Fibroblast of lung (primary cell): ENCODE measurements around the gene CALML4. TPM values are rescaled to one million over a fixed set of nuclear protein-coding genes. Genes with fewer than 3 reads are reported as not detected.
A peak's percentile ranks its signal among the peaks of the same experiment; 100 is the strongest.

Source experiments
- DNase-seq, 2 donors: peaks; one replicate each; pipeline versions ENCODE4 v3.0.0 to v3.0.0-alpha.2; 2010; ENCODE audit warnings: low read depth in 2 of 2
- H2AFZ ChIP-seq: 2 replicates; pipeline ENCODE4 v1.5.1; 2012; ENCODE audit warnings: low read length, control low read depth, inconsistent platforms
- H3K27ac ChIP-seq: 2 replicates; pipeline ENCODE4 v1.5.1; 2011; ENCODE audit warnings: low read length, control low read depth; ENCODE audit not compliant: insufficient read depth
- H3K27me3 ChIP-seq: 2 replicates; pipeline ENCODE4 v1.5.1; 2011; ENCODE audit warnings: mild to moderate bottlenecking, low read length; ENCODE audit not compliant: control insufficient read depth, insufficient read depth
- H3K36me3 ChIP-seq: 2 replicates; pipeline ENCODE4 v1.5.1; 2011; ENCODE audit warnings: low read length; ENCODE audit not compliant: control insufficient read depth, insufficient read depth
- H3K4me1 ChIP-seq: 2 replicates; pipeline ENCODE4 v1.5.1; 2011; ENCODE audit warnings: low read length; ENCODE audit not compliant: control insufficient read depth, insufficient read depth; ENCODE audit errors: extremely low read depth
- H3K4me2 ChIP-seq: 2 replicates; pipeline ENCODE4 v1.5.1; 2011; ENCODE audit warnings: low read length, control low read depth; ENCODE audit not compliant: insufficient read depth; ENCODE audit errors: extremely low read depth
- H3K4me3 ChIP-seq, 4 experiments: fragments of 200-600 bp in 1 of 4; sonication (generic) in 1 of 4; replicated peaks in 1 of 4; 2 replicates each; pipeline ENCODE4 v1.5.1; 2011 to 2016; ENCODE audit warnings: low read length in 4 of 4, low read depth in 3 of 4, mild to moderate bottlenecking in 3 of 4, control low read depth in 2 of 4, inconsistent platforms in 1 of 4, mixed read lengths in 1 of 4; ENCODE audit not compliant: insufficient read depth in 1 of 4; ENCODE audit errors: control extremely low read depth in 1 of 4
- H3K79me2 ChIP-seq: 2 replicates; pipeline ENCODE4 v1.5.1; 2012; ENCODE audit warnings: mild to moderate bottlenecking, low read length, inconsistent platforms; ENCODE audit not compliant: control insufficient read depth, insufficient read depth
- H3K9ac ChIP-seq: 2 replicates; pipeline ENCODE4 v1.5.1; 2011; ENCODE audit warnings: mild to moderate bottlenecking, low read length, control low read depth; ENCODE audit not compliant: insufficient read depth
- H3K9me3 ChIP-seq: 2 replicates; pipeline ENCODE4 v1.5.1; 2012; ENCODE audit warnings: low read depth, low read length; ENCODE audit not compliant: control insufficient read depth, insufficient read depth
- H4K20me1 ChIP-seq: 2 replicates; pipeline ENCODE4 v1.5.1; 2011; ENCODE audit warnings: low read length; ENCODE audit not compliant: control insufficient read depth, insufficient read depth; ENCODE audit errors: extremely low read depth
- EZH2 ChIP-seq: IDR thresholded peaks from 2 replicates; pipeline ENCODE4 v1.5.1; 2012; ENCODE audit warnings: low read length, control low read depth, mild to moderate bottlenecking; ENCODE audit errors: missing control alignments
- polyA plus RNA-seq, 2 donors: library from polyadenylated mRNA; depleted of rRNA in 1 of 2; stranded (reverse) in 1 of 2; unstranded in 1 of 2; fragments of >200 nt; gene quantifications; 2 replicates each; pipeline ENCODE4 v1.2.1, GENCODE V29; 2011 to 2012; ENCODE audit warnings: missing spikeins in 1 of 2
- total RNA-seq: library from RNA; depleted of rRNA; stranded (reverse); fragments of >200 nt; gene quantifications from 2 replicates; pipeline ENCODE4 v1.2.1, GENCODE V29; 2014
- TF ChIP-seq, protein P1 (sequence below), 2 donors: IDR thresholded peaks in 1 of 2; conservative IDR thresholded peaks in 1 of 2; 1 replicate in 1 of 2; 2 replicates in 1 of 2; pipeline ENCODE4 v1.5.1; 2011 to 2012; ENCODE audit warnings: low read length in 2 of 2, control low read depth in 1 of 2, inconsistent platforms in 1 of 2, low read depth in 1 of 2, mild to moderate bottlenecking in 1 of 2

CALML4 gene
- total and polyA plus RNA-seq, 2 donors (not counting 1 experiment from before 2014, with no cell fraction given): 1.8 to 2.0 TPM

DNA sequence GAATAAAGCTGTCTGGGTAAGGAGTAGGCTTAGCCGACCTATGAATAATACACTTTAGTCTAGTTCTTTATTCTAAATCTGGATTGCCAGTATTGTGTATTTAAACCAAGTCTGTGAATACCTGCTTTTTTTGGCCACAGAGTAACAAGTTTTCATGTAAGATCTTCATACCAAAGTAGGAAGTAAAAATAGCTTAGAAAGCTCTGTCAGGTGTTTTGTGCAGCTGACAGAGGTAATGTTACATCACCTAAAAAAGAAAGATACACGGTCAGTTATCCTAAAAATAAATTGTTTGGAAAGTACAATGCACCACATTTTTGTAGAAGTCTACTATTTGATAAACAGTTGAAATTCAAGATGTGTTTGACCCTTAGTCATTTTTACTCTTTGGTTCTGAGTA lies 16.5 kb downstream of the CALML4 start:
- no peak overlapping the region for H3K27ac ChIP-seq
- H3K36me3 ChIP-seq: peaks cover 6% of the 10 kb centered on the region
- peaks cover 7% of the 10 kb centered on the region for H3K4me1 ChIP-seq
- no peak overlapping the region for H2AFZ ChIP-seq
- H3K9me3 ChIP-seq: no peaks in the 10 kb centered on the region
- H3K4me2 ChIP-seq: no peak overlapping the region
- H3K9ac ChIP-seq: no peak overlapping the region
- H3K79me2 ChIP-seq: no peaks in the 10 kb centered on the region
- H3K27me3 ChIP-seq: no peaks in the 10 kb centered on the region
- no peak for DNase-seq
- TF ChIP-seq, protein P1, sequence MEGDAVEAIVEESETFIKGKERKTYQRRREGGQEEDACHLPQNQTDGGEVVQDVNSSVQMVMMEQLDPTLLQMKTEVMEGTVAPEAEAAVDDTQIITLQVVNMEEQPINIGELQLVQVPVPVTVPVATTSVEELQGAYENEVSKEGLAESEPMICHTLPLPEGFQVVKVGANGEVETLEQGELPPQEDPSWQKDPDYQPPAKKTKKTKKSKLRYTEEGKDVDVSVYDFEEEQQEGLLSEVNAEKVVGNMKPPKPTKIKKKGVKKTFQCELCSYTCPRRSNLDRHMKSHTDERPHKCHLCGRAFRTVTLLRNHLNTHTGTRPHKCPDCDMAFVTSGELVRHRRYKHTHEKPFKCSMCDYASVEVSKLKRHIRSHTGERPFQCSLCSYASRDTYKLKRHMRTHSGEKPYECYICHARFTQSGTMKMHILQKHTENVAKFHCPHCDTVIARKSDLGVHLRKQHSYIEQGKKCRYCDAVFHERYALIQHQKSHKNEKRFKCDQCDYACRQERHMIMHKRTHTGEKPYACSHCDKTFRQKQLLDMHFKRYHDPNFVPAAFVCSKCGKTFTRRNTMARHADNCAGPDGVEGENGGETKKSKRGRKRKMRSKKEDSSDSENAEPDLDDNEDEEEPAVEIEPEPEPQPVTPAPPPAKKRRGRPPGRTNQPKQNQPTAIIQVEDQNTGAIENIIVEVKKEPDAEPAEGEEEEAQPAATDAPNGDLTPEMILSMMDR (conservative IDR thresholded peaks at IDR 0.05 in 1 of 2, IDR thresholded peaks at IDR 0.05 in 1 of 2; ENCODE audit: low read depth in 1 of 2, low read length in 2 of 2): no peak
- TF ChIP-seq EZH2: no peak
- no peaks in the 10 kb centered on the region for H4K20me1 ChIP-seq
- no peak overlapping the region for H3K4me3 ChIP-seq

DNA sequence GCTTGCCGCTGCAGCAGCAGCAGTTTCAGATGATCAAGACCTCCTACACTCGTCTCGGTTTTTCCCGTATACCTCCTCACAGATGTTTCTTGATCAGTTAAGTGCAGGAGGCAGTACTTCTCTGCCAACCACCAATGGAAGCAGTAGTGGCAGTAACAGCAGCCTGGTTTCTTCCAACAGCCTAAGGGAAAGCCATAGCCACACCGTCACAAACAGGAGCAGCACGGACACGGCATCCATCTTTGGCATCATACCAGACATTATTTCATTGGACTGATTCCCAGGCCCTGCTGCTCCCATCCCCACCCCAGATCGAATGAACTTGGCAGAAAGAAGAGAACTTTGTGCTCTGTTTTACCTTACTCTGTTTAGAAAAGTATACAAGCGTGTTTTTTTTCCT lies 17.6 kb downstream of the CALML4 start:
- peaks cover 7% of the 10 kb centered on the region for H3K4me1 ChIP-seq
- peak overlapping the region; percentile 19 for H2AFZ ChIP-seq
- peak overlapping the region in 3 of 4 experiments; percentile 14 to 50 (median 24) for H3K4me3 ChIP-seq
- H4K20me1 ChIP-seq: no peaks in the 10 kb centered on the region
- TF ChIP-seq EZH2: no peak
- TF ChIP-seq, protein P1 (conservative IDR thresholded peaks at IDR 0.05 in 1 of 2, IDR thresholded peaks at IDR 0.05 in 1 of 2; ENCODE audit: low read depth in 1 of 2, low read length in 2 of 2): no peak
- peaks cover 5% of the 10 kb centered on the region for H3K36me3 ChIP-seq
- no peaks in the 10 kb centered on the region for H3K79me2 ChIP-seq
- H3K9me3 ChIP-seq: no peaks in the 10 kb centered on the region
- H3K27ac ChIP-seq: peak overlapping the region; percentile 56
- H3K27me3 ChIP-seq: no peaks in the 10 kb centered on the region
- no peak overlapping the region for H3K9ac ChIP-seq
- peak; percentile 86 to 90 for DNase-seq
- peak overlapping the region; percentile 75 for H3K4me2 ChIP-seq

DNA sequence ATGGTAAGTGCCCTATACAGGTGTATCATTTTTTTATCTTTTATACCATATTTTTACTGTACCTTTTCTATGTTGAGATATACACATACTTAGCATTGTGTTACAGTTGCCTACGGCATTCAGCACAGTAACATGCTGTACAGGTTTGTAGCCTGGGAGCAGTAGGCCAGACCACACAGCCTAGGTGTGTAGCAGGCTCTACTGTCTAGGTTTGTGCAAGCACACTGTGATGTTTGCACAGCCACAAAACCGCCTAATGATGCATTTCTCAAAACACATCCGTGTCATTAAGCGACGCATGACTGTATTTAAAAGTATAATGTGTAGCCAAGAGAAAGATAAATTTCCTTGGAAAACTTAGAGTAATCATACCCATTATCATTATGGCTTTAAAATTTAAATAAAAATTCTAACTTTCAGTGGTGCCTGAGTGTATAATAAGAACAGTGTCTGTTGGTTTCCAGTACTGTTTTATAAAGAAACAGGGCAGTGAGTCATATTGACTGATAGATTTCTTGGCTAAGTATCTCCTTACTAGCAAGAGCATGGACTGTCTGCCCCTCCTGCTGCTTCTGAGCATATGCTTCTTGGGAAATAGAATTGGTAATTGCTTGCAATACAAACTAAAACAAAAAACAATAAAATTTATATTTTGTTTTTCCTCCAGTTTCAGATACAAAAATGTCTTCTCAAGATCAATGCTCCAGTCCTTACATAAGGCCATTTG lies 18.3 kb downstream of the CALML4 start:
- no peak for TF ChIP-seq EZH2
- TF ChIP-seq, protein P1 (conservative IDR thresholded peaks at IDR 0.05 in 1 of 2, IDR thresholded peaks at IDR 0.05 in 1 of 2; ENCODE audit: low read depth in 1 of 2, low read length in 2 of 2): peak in 1 of 2 donors; percentile 6
- Histone ChIP-seq H3K4me3 (peak overlapping the region in 2 of 4 experiments; percentile 14 to 50), H3K36me3 (peaks cover 1% of the 10 kb centered on the region), H3K27ac (no peak overlapping the region), H3K27me3 (no peaks in the 10 kb centered on the region), H2AFZ (no peak overlapping the region), H3K9me3 (no peaks in the 10 kb centered on the region), H3K4me1 (peaks cover 7% of the 10 kb centered on the region), H3K79me2 (no peaks in the 10 kb centered on the region), H4K20me1 (no peaks in the 10 kb centered on the region), H3K4me2 (peak overlapping the region; percentile 75), H3K9ac (no peak overlapping the region)
- DNase-seq: peak; percentile 78 to 89
